Loucy (cell line): Measurements from ENCODE around the gene TRPM3.

Source experiments
- CTCF ChIP-seq: fragments of 200-600 bp; sonication (generic); conservative IDR thresholded peaks from 2 replicates; pipeline ENCODE4 v1.5.1; 2014; ENCODE audit warnings: mild to moderate bottlenecking, antibody characterized with exemption, low read length
- EZH2phosphoT487 ChIP-seq: fragments of 200-600 bp; IDR thresholded peaks from 2 replicates; pipeline ENCODE4 v1.6.1; 2018; ENCODE audit warnings: antibody characterized with exemption, mild to moderate bottlenecking, moderate library complexity, borderline replicate concordance

- TF ChIP-seq CTCF (no peak), EZH2phosphoT487 (no peak)
These were observed 585.7 kb downstream of the TRPM3 start for GRCh38 chr9:70535546-70536323.
